ENCODE data around the gene CHADL.

GRCh38 chr22:41280065-41280464 lies 39.3 kb upstream of the CHADL start:
- TF ChIP-seq CTCF (conservative IDR thresholded peaks at IDR 0.05) (no peak), ZFX (IDR thresholded peaks at IDR 0.05) (no peak)
